Caco-2 (cell line): ENCODE results near the gene CHD9. TPM values are rescaled to one million over a fixed set of nuclear protein-coding genes. Genes with fewer than 3 reads are reported as not detected.

Experiments
- BruUV-seq: library from RNA; stranded (reverse); fragments of 400-500 nt; replicated peaks from 2 replicates; lab custom pipeline; 2021; lab: Mats Ljungman, UMichigan
- CTCF ChIA-PET: fragments of 300-600 bp; sonication (Branson Sonifier 250); formaldehyde crosslinking; loops from one replicate; lab custom pipeline; 2022; ENCODE audit warnings: antibody characterized with exemption; lab: Charles Lee
- POLR2A ChIA-PET: fragments of 300-600 bp; sonication (Branson Sonifier 250); formaldehyde crosslinking; loops from one replicate; lab custom pipeline; 2022; ENCODE audit warnings: antibody characterized with exemption; lab: Charles Lee
- DNase-seq, 2 experiments: peaks; one replicate each; pipeline versions ENCODE4 v3.0.0 to v3.0.0-alpha.2; 2020 to 2022
- H3K27me3 ChIP-seq: replicated peaks from 2 replicates; pipeline ENCODE4 v1.6.0; 2011; ENCODE audit warnings: low read length; ENCODE audit not compliant: control insufficient read depth, insufficient read depth
- H3K36me3 ChIP-seq: 2 replicates; pipeline ENCODE4 v1.5.1; 2011; ENCODE audit warnings: low read length; ENCODE audit not compliant: control insufficient read depth, insufficient read depth
- H3K4me1 ChIP-seq: fragments of 250-450 bp; sonication (Bioruptor Pico); 2 replicates; pipeline ENCODE4 v1.5.1; 2020; ENCODE audit warnings: mild to moderate bottlenecking
- H3K4me3 ChIP-seq: 2 replicates; pipeline ENCODE4 v1.5.1; 2011; ENCODE audit warnings: low read depth, mild to moderate bottlenecking, control low read depth, low read length
- H3K9me3 ChIP-seq: fragments of 250-450 bp; sonication (Bioruptor Pico); 2 replicates; pipeline ENCODE4 v1.5.1; 2020; ENCODE audit warnings: mild to moderate bottlenecking, moderate library complexity
- H3K27ac Mint-ChIP-seq: one replicate; pipeline ENCODE4 v1.8.0; 2022; ENCODE audit warnings: mixed read lengths; ENCODE audit not compliant: unreplicated experiment
- H3K27me3 Mint-ChIP-seq: one replicate; pipeline ENCODE4 v1.8.0; 2022; ENCODE audit warnings: mixed read lengths; ENCODE audit not compliant: insufficient read depth, unreplicated experiment
- H3K36me3 Mint-ChIP-seq: one replicate; pipeline ENCODE4 v1.8.0; 2022; ENCODE audit warnings: mild to moderate bottlenecking, mixed read lengths; ENCODE audit not compliant: insufficient read depth, unreplicated experiment
- H3K4me1 Mint-ChIP-seq: one replicate; pipeline ENCODE4 v1.8.0; 2022; ENCODE audit warnings: low read depth, mixed read lengths; ENCODE audit not compliant: unreplicated experiment
- H3K4me3 Mint-ChIP-seq: one replicate; pipeline ENCODE4 v1.8.0; 2022; ENCODE audit warnings: mild to moderate bottlenecking, moderate library complexity, mixed read lengths; ENCODE audit not compliant: unreplicated experiment
- H3K9me3 Mint-ChIP-seq: one replicate; pipeline ENCODE4 v1.8.0; 2022; ENCODE audit warnings: mixed read lengths; ENCODE audit not compliant: unreplicated experiment
- CTCF ChIP-seq, 2 experiments: fragments of 200-600 bp in 1 of 2; IDR thresholded peaks; 1 replicate in 1 of 2; 2 replicates in 1 of 2; pipeline versions ENCODE4 v1.5.1 to v1.8.0; 2011 to 2022; ENCODE audit warnings: antibody characterized with exemption in 1 of 2, control low read depth in 1 of 2, inconsistent platforms in 1 of 2, low read depth in 1 of 2, low read length in 1 of 2, mild to moderate bottlenecking in 1 of 2, moderate library complexity in 1 of 2; ENCODE audit not compliant: insufficient read depth in 1 of 2, severe bottlenecking in 1 of 2, unreplicated experiment in 1 of 2
- intact Hi-C: fragments of 100-400 bp; cut with micrococcal nuclease; formaldehyde crosslinking; loops from one replicate; pipeline ENCODE4 v1.10.0; 2022; ENCODE audit not compliant: unreplicated experiment
- total RNA-seq: library from RNA; stranded (reverse); gene quantifications from 2 replicates; pipeline ENCODE4 v1.2.3, GENCODE V29; 2022

Gene CHD9
- total RNA-seq, 1 experiment from 2014 or later: 29.1 TPM

GRCh38 chr16:53040788-53041187 is 14.0 kb upstream of the CHD9 start:
- ChIA-PET CTCF (no interaction called here), POLR2A (no interaction called here)
- no peaks in the 10 kb centered on the region for H3K36me3 ChIP-seq
- Mint-ChIP-seq H3K9me3 (no peaks in the 10 kb centered on the region), H3K4me1 (peaks cover 7% of the 10 kb centered on the region), H3K27me3 (no peaks in the 10 kb centered on the region), H3K27ac (no peak overlapping the region), H3K36me3 (no peaks in the 10 kb centered on the region), H3K4me3 (no peak overlapping the region)
- no peak overlapping the region for H3K4me3 ChIP-seq
- intact Hi-C loops: no loop called here
- no peaks in the 10 kb centered on the region for H3K9me3 ChIP-seq
- no TSS peak for BruUV-seq
- no peaks in the 10 kb centered on the region for H3K27me3 ChIP-seq
- TF ChIP-seq CTCF (IDR thresholded peaks at IDR 0.05; ENCODE audit: insufficient read depth in 1 of 2, low read depth in 1 of 2, low read length in 1 of 2, severe bottlenecking in 1 of 2, unreplicated experiment in 1 of 2): no peak
- no peak for DNase-seq
- H3K4me1 ChIP-seq: peaks cover 17% of the 10 kb centered on the region; the same call in 1 of the 2 replicates

- H3K4me1 Mint-ChIP-seq: peaks cover 7% of the 10 kb centered on the region
- no peak overlapping the region for H3K4me3 Mint-ChIP-seq
- peak; percentile 47 to 55 for DNase-seq
- POLR2A ChIA-PET: no interaction called here
- Histone ChIP-seq H3K9me3 (no peaks in the 10 kb centered on the region), H3K27me3 (no peaks in the 10 kb centered on the region), H3K4me3 (no peak overlapping the region), H3K4me1 (peaks cover 17% of the 10 kb centered on the region; the same call in 1 of the 2 replicates), H3K36me3 (no peaks in the 10 kb centered on the region)
- H3K36me3 Mint-ChIP-seq: no peaks in the 10 kb centered on the region
- no peaks in the 10 kb centered on the region for H3K9me3 Mint-ChIP-seq
- intact Hi-C loops: no loop called here
- H3K27me3 Mint-ChIP-seq: no peaks in the 10 kb centered on the region
- no TSS peak for BruUV-seq
- no peak for TF ChIP-seq CTCF (IDR thresholded peaks at IDR 0.05; ENCODE audit: insufficient read depth in 1 of 2, low read depth in 1 of 2, low read length in 1 of 2, severe bottlenecking in 1 of 2, unreplicated experiment in 1 of 2)
- H3K27ac Mint-ChIP-seq: no peak overlapping the region
- CTCF ChIA-PET: interaction anchor here (0.7 to 0.8 kb wide), 2 partner anchors 242 to 952 kb away, joined by 3 to 4 read pairs; no protein-coding TSS in a partner anchor
These were observed 13.3 kb upstream of the CHD9 start for GRCh38 chr16:53041320-53042051.

- Mint-ChIP-seq H3K4me3 (no peak overlapping the region), H3K9me3 (no peaks in the 10 kb centered on the region), H3K36me3 (no peaks in the 10 kb centered on the region), H3K4me1 (peaks cover 7% of the 10 kb centered on the region), H3K27me3 (no peaks in the 10 kb centered on the region), H3K27ac (no peak overlapping the region)
- intact Hi-C loops: no loop called here
- CTCF ChIA-PET: interaction anchor here (0.8 kb wide), 1 partner anchor 241 kb away, joined by 3 read pairs; no protein-coding TSS in a partner anchor
- POLR2A ChIA-PET: no interaction called here
- Histone ChIP-seq H3K9me3 (no peaks in the 10 kb centered on the region), H3K4me3 (no peak overlapping the region), H3K36me3 (no peaks in the 10 kb centered on the region), H3K27me3 (no peaks in the 10 kb centered on the region), H3K4me1 (peaks cover 17% of the 10 kb centered on the region; the same call in 1 of the 2 replicates)
- no peak for DNase-seq
- no TSS peak for BruUV-seq
- TF ChIP-seq CTCF (IDR thresholded peaks at IDR 0.05; ENCODE audit: insufficient read depth in 1 of 2, low read depth in 1 of 2, low read length in 1 of 2, severe bottlenecking in 1 of 2, unreplicated experiment in 1 of 2): no peak
These were observed 12.5 kb upstream of the CHD9 start for GRCh38 chr16:53042235-53042701.
